C4-2B (cell line): ENCODE results near the gene SDK2.

Experiments used
- H3K27ac ChIP-seq: fragments of 450-650 bp; 2 replicates; pipeline ENCODE4 v1.5.1; 2017
- CTCF ChIP-seq: fragments of 450-650 bp; conservative IDR thresholded peaks from 2 replicates; pipeline ENCODE4 v1.5.1; 2017; ENCODE audit warnings: mild to moderate bottlenecking
- ZFX ChIP-seq: fragments of 450-650 bp; IDR thresholded peaks from 2 replicates; pipeline ENCODE4 v1.6.1; 2017

Gene SDK2

GRCh38 chr17:73591296-73592078 is 52.8 kb downstream of the SDK2 start:
- no peak for TF ChIP-seq ZFX
- TF ChIP-seq CTCF = no peak

GRCh38 chr17:73589363-73589980 is 54.8 kb downstream of the SDK2 start:
- H3K27ac ChIP-seq = no peak overlapping the region
- no peak for TF ChIP-seq CTCF
- no peak for TF ChIP-seq ZFX

More at GRCh38 chr17:73591296-73592078, 52.8 kb downstream of the SDK2 start:
- no peak overlapping the region for H3K27ac ChIP-seq

- TF ChIP-seq ZFX = no peak
- no peak for TF ChIP-seq CTCF
- no peak overlapping the region for H3K27ac ChIP-seq
These were observed 55.4 kb downstream of the SDK2 start for GRCh38 chr17:73588891-73589290.

- no peak overlapping the region for H3K27ac ChIP-seq
- TF ChIP-seq ZFX = no peak
- no peak for TF ChIP-seq CTCF
These were observed 55.9 kb downstream of the SDK2 start for GRCh38 chr17:73588301-73588846.

GRCh38 chr17:73586921-73587602 is 57.2 kb downstream of the SDK2 start:
- H3K27ac ChIP-seq = no peak overlapping the region
- no peak for TF ChIP-seq CTCF
- TF ChIP-seq ZFX = no peak

- TF ChIP-seq ZFX (no peak), CTCF (no peak)
- no peak overlapping the region for H3K27ac ChIP-seq
These were observed 57.9 kb downstream of the SDK2 start for GRCh38 chr17:73586275-73586832.

GRCh38 chr17:73585583-73585982 is 58.7 kb downstream of the SDK2 start:
- H3K27ac ChIP-seq = no peak overlapping the region
- TF ChIP-seq ZFX (no peak), CTCF (no peak)
